NCI-H1105 (cell line): ENCODE results near the gene SCNN1A.

Experiments used
- DNase-seq: peaks from one replicate; lab custom pipeline; 2025; lab: John Stamatoyannopoulos, UW

Gene SCNN1A

GRCh38 chr12:6334359-6334758, 41.0 kb downstream of the SCNN1A start:
- no peak for DNase-seq

DNA sequence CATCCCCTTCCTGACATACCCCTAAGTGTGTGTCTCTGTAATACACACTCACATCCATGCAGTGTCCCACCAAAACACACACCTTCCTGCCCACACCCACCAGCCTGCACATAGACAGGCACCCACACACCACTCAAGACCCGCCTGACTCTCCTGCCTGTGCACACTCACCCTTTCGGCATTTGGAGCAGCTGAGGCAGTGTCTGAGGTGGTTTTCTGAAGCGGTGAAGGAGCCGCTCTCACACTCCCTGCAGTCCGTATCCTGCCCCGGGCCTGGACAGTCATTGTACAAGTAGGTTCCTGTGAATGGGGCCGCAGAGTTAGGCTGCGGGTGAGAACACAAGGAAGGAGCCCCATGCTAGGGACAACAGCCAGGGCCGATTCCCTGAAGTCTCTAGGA, 41.8 kb downstream of the SCNN1A start:
- DNase-seq, result no peak

DNA sequence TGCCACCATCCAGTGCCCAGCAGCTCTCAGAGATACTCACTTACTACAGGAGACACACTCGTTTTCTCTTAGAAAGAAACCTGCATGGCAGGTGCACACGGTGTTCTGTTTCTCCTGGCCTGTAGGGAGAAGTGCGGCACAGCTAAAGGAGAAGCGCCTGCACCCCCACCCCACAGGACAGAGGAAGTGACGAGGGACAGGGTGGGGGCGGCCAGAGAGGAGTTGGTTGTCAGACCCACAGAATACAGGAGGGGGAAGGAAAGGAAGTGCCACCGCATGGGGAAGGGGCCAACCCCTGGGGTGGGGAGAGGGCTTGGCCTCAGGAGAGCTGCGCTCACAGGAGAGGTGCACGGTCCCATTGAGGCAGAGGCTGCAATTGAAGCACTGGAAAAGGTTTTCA, 42.3 kb downstream of the SCNN1A start:
- no peak for DNase-seq

- no peak for DNase-seq
Observed at GRCh38 chr12:6332459-6332858, 42.9 kb downstream of the SCNN1A start.

DNA sequence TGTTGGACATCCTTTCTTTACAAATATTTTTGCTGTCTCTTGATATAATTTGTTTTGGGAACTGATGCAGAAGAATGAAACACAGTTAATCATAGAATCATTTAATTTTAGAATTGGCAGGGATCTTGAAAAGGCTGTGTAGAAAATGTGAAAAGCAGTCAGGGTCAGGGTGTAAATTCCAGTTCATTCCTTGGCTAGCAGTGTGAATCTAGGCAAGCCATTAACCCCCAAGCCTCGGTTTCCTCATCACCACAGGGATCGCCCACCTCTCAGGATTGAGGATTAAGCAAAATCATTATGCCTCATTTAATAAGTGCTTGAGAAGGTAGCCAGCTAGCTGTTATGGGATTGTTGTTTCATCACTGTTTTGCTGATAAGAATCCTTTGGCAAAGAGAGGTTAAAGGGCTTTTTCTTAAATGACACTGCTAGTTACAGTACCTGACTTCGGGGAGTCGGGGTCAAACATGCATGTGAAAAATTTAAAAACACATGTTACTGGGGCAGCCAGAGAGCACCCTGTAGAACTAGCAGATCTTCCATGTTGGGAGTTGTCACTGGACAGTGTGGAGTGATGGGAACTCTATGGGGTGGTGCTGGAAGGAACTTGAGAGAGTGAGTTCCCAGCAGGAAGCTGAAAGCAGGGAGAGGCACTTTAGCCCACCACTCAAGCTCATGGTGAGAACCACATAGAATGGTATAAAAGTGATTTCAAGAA, 44.2 kb downstream of the SCNN1A start:
- DNase-seq, result no peak

DNA sequence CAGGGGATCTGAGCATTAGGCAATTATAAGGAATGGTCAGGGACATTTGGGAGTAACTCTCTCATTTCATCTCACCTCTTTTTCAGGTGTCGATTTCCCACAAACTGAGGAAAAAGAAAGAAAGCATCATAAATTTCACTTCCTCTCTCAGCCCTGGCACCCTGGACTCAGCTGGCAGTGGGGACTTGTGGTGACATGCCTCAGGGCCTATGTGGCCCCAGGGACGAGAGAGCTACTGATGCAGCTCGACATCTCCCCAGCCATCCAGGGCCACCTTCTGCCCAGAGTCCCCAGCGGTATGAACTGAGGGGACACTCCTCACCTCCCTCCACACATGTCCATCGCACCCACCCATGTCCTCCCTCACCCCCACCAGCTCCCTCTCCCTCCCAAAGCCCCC, 45.2 kb downstream of the SCNN1A start:
- DNase-seq, result no peak

- DNase-seq, result no peak
Observed at GRCh38 chr12:6329703-6330064, 45.7 kb downstream of the SCNN1A start.

DNA sequence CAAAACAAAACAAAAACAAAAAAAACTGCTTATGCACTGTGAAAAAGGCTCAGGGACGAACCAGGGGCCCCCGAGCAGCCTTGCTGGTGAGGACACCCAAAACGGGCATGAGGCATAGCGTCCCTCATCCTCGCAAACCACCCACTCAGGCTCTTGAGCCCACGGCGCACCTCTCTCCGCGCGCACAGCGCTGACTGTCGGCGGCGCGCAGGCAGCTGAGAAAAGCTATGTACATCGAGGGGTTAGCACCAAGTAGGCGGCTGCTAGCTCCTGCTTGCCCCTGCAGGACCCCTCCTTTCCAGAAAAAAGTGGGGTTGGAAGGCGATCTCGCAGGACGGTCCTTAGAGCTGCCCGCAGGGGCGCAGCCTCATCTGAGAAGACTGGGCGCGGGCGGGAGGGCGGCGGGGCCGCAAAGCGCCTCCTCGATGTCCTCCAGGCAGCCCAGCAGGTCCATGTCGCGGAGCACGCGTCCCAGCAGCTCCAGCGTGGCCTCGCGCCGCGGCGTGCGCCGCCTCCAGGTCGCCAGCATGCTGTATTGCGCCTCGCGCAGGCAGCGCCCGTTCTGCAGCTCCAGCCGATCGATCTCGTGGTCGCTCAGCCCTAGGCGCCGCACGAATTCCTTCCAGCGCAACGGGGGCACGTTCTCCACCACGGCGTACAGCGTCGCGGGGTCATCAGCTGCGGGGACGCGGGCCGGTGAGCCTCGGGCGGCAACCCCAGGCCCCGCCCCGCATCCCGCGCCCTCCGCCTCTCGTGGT, 46.2 kb downstream of the SCNN1A start:
- DNase-seq, result no peak

DNA sequence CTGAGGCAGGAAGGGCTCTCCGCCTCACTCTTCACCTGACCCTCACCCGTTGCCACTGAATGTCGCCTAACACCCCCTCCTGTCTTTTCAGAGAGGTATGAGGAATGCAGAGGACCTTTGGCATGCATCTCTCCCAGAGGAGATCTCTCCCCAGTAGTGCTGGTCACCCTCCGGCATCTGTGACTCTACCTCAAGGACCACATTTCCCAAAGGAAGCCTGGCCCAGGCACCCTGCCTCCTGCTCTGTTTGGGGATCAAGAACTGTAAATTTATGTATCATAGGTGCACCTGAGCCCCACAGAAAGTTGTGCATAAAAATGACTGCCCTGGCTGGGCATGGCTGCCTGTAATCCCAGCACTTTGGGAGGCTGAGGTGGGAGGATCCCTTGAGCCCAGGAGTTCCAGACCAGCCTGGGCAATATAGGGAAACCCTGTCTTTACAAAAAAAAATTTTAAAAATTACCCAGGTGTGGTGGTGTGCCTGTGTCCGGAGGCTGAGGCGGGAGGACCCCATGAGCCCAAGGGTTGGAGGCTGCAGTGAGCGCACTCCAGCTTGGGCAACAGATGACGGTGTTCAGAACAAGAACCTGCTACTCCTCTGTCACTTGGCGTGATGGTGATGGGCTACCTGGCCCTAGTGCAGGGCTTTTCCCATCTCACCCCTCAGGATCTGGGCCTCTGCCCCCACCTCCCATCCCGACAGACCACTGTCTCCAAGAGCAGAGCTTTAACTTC, 47.2 kb downstream of the SCNN1A start:
- no peak for DNase-seq

- no peak for DNase-seq
Observed at GRCh38 chr12:6327229-6328041, 47.9 kb downstream of the SCNN1A start.

DNA sequence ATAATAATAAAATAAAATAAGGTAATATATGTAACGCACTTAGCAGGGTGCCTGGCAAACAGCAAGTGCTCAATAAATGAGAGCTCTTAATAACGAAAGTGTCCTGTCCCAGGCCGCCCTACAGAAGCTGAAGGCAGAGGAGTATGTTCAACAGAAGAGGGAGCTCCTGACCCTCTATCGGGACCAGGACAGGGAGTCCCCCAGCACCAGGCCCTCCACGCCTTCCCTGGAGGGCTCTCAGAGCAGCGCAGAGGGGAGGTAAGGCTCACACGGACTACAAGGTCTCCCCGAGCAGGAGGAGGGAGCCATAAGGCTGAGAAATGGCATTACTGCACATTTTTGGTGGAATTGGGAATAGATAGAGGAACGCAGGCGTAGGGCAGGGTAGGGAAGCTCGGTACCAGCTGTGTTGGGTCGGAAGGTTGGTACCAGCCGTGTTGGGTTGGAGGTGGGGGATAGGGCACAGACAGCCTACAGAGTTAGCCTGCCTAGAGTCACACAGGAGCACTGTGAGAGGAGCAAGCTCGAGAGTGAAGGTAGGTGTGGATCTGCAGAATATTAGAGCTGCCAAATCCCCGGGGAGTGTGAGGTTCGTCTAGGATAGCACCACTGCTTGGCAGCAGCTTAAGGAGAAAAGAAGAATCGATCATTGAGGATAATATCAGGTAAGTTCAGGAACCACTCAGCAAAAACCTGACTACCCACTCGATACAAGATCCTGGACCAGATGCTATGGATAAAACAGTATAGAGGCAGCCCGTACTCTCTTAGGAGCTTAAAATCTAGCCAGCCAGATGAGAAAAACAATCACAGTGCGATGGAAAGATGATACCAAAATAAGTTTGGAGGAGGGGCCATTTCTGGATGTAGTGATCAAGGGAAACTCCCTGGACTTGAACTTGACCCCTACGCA, 48.8 kb downstream of the SCNN1A start:
- no peak for DNase-seq

- DNase-seq, result no peak
Observed at GRCh38 chr12:6324936-6325750, 50.2 kb downstream of the SCNN1A start.

DNA sequence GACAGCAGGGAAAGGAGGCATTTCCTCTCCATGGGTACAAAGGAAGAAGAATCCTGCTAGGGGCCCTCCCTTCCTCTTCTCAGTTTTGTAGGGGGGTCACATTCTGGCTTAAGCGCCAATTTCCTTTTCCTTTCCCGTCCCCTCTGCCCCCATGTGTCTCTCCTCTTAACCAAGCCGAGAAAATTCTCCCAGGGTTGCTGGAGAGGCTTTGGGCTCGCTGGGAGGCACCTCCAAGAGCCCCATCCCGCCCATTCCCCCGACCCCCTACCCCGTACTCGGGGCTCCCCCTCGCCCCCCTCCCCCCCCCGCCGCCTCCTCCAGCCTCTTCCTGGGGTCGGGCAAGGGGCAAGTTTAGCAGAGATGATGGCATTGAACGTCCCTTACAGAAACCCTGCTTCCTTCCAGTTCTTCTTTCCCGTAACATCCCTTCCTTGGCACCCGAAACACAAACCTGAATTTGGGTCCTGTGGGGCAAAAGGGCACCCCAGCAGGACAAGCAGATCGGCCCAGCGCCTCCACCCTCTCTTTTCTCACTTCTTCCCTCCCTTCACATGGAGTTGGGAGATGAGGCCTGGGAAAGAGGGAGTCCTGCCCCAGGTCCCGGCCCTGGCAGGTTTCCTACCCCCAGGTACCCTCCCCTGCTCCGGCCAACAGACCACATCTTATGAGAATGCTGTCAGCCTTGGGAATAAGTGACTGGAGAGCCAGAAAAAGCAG, 51.2 kb downstream of the SCNN1A start:
- no peak for DNase-seq

- no peak for DNase-seq
Observed at GRCh38 chr12:6323340-6323994, 51.9 kb downstream of the SCNN1A start.

- DNase-seq, result no peak
Observed at GRCh38 chr12:6322969-6323339, 52.4 kb downstream of the SCNN1A start.

DNA sequence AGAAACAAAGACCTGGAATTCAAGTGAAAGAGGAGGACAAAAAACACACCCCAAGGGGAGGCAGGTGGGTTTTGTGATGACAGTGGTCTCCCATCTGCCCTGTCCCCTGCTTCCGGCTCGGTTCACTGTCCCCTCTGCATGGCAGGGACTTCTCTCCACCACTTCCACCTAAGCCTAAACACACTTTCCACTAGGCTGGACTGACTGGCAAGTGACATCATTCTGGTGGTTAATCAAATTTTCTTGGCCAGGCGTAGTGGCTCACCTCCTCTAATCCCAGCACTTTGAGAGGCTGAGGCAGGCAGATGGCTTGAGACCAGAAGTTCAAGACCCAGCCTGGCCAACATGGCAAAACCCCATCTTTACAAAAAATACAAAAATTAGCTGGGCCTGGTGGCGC, 53.0 kb downstream of the SCNN1A start:
- no peak for DNase-seq

DNA sequence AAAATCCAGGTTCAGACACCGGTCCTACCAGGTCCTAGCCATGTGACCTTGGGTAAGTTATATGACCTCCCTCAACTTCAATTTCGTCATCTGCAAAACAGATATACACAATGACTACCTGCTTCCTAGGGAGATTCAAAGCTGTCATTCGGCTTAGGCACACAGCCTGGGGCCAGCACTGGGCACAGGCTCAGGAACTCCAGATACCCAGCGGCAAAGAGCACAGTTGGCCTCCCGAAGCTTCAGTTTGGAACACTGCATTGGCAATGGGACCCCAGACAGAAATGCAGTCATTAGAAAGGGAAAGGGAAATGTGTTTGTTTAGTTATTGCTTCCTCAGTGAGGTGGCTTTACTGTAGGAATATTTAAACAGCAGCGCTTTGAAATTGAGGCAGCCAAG, 53.5 kb downstream of the SCNN1A start:
- no peak for DNase-seq

- DNase-seq, result no peak
Observed at GRCh38 chr12:6319446-6319845, 55.9 kb downstream of the SCNN1A start.

DNA sequence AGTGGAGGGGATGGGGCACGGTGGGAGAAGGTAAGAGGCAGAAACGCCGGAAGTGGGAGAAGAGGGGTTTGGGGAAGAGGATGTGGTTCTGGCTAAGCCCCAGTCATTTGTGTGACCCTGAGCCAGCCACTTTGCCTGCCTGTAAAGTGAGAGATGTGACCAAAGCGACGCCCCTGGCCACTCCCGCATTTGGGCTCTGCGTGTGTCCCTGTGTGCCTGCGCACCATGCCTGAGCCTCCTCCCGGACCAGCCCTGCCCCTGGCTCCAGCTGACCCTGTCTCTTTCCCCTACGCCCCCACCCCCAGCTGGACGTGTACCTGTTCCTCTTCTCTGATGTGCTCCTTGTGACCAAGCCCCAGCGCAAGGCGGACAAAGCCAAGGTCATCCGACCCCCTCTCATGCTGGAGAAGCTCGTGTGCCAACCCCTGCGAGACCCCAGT, 56.9 kb downstream of the SCNN1A start:
- no peak for DNase-seq
